WTC11 (cell line): Measurements from ENCODE around the gene POLD1. TPM values are rescaled to one million over a fixed set of nuclear protein-coding genes. Genes with fewer than 3 reads are reported as not detected.

Experiments used
- ATAC-seq: fragments of 200-7000 bp; cut with Tn5 transposase; 2 replicates; pipeline ENCODE4 v1.10.0; 2021; ENCODE audit warnings: mild to moderate bottlenecking, moderate library complexity
- CTCF ChIA-PET: fragments of 300-600 bp; sonication (Branson Sonifier 250); formaldehyde crosslinking; loops from one replicate; lab custom pipeline; 2021; ENCODE audit warnings: antibody characterized with exemption; lab: Charles Lee
- POLR2A ChIA-PET: fragments of 350-600 bp; sonication (Branson Sonifier 250); formaldehyde crosslinking; loops from one replicate; lab custom pipeline; 2021; ENCODE audit warnings: antibody characterized with exemption; lab: Charles Lee
- DNase-seq: peaks from one replicate; pipeline ENCODE4 v3.0.0; 2021; ENCODE audit warnings: low spot score
- H3K27ac Mint-ChIP-seq: 2 replicates; pipeline ENCODE4 v1.8.0; 2021; ENCODE audit warnings: mixed read lengths
- H3K27me3 Mint-ChIP-seq: 2 replicates; pipeline ENCODE4 v1.8.0; 2021; ENCODE audit warnings: low read depth, mild to moderate bottlenecking, moderate library complexity, mixed read lengths
- H3K36me3 Mint-ChIP-seq: 2 replicates; pipeline ENCODE4 v1.8.0; 2021; ENCODE audit warnings: mixed read lengths
- H3K4me1 Mint-ChIP-seq: 2 replicates; pipeline ENCODE4 v1.8.0; 2022; ENCODE audit warnings: mixed read lengths
- H3K4me3 Mint-ChIP-seq: 2 replicates; pipeline ENCODE4 v1.8.0; 2021; ENCODE audit warnings: mild to moderate bottlenecking, moderate library complexity, mixed read lengths
- H3K9me3 Mint-ChIP-seq: 2 replicates; pipeline ENCODE4 v1.8.0; 2021; ENCODE audit warnings: mixed read lengths
- ATF1 ChIP-seq: sonication (generic); formaldehyde crosslinking; IDR thresholded peaks from 2 replicates; pipeline ENCODE4 v1.8.1; 2023; ENCODE audit warnings: mild to moderate bottlenecking, moderate library complexity, missing genetic modification reagents
- E2F1 ChIP-seq: sonication (generic); formaldehyde crosslinking; IDR thresholded peaks from 2 replicates; pipeline ENCODE4 v1.8.0; 2022; ENCODE audit warnings: mild to moderate bottlenecking, missing genetic modification reagents
- EMX1 ChIP-seq: fragments of 250-450 bp; sonication (Bioruptor Pico); IDR thresholded peaks from 2 replicates; pipeline ENCODE4 v1.8.0; 2021; ENCODE audit warnings: mild to moderate bottlenecking
- ESRRA ChIP-seq: sonication (generic); formaldehyde crosslinking; IDR thresholded peaks from 2 replicates; pipeline ENCODE4 v1.8.1; 2022; ENCODE audit warnings: mild to moderate bottlenecking, missing genetic modification reagents, borderline replicate concordance
- FOXJ3 ChIP-seq: sonication (generic); formaldehyde crosslinking; IDR thresholded peaks from 2 replicates; pipeline ENCODE4 v1.9.0; 2021; ENCODE audit warnings: missing genetic modification reagents, mild to moderate bottlenecking, borderline replicate concordance
- FOXK1 ChIP-seq: sonication (generic); formaldehyde crosslinking; IDR thresholded peaks from 2 replicates; pipeline ENCODE4 v1.8.0; 2022; ENCODE audit warnings: mild to moderate bottlenecking, moderate library complexity, missing genetic modification reagents
- FOXP1 ChIP-seq: sonication (generic); formaldehyde crosslinking; IDR thresholded peaks from 2 replicates; pipeline ENCODE4 v1.8.0; 2022; ENCODE audit warnings: missing genetic modification reagents, mild to moderate bottlenecking, moderate library complexity, borderline replicate concordance
- GTF2I ChIP-seq: fragments of 250-450 bp; sonication (Bioruptor Pico); conservative IDR thresholded peaks from 2 replicates; pipeline ENCODE4 v1.4.0; 2021; ENCODE audit warnings: mild to moderate bottlenecking
- HMGXB4 ChIP-seq: sonication (generic); formaldehyde crosslinking; IDR thresholded peaks from 2 replicates; pipeline ENCODE4 v1.8.1; 2023; ENCODE audit warnings: mild to moderate bottlenecking, moderate library complexity, missing genetic modification reagents
- JAZF1 ChIP-seq: fragments of 250-450 bp; sonication (Bioruptor Pico); IDR thresholded peaks from 2 replicates; pipeline ENCODE4 v1.9.0; 2021; ENCODE audit warnings: moderate library complexity, mild to moderate bottlenecking, inconsistent platforms
- MXD4 ChIP-seq: fragments of 250-450 bp; sonication (Bioruptor Pico); IDR thresholded peaks from 2 replicates; pipeline ENCODE4 v1.8.0; 2021; ENCODE audit warnings: mild to moderate bottlenecking, moderate library complexity, borderline replicate concordance
- MYBL2 ChIP-seq: sonication (generic); formaldehyde crosslinking; IDR thresholded peaks from 2 replicates; pipeline ENCODE4 v1.8.1; 2023; ENCODE audit warnings: mild to moderate bottlenecking, moderate library complexity, missing genetic modification reagents
- NR1H2 ChIP-seq: sonication (generic); formaldehyde crosslinking; IDR thresholded peaks from 2 replicates; pipeline ENCODE4 v1.9.0; 2021; ENCODE audit warnings: mild to moderate bottlenecking, moderate library complexity, missing genetic modification reagents
- PRRX2 ChIP-seq: fragments of 250-450 bp; sonication (Bioruptor Pico); IDR thresholded peaks from 2 replicates; pipeline ENCODE4 v1.8.0; 2021; ENCODE audit warnings: mild to moderate bottlenecking
- RELA ChIP-seq: sonication (generic); formaldehyde crosslinking; IDR thresholded peaks from 2 replicates; pipeline ENCODE4 v1.8.1; 2022; ENCODE audit warnings: missing genetic modification reagents, mild to moderate bottlenecking, borderline replicate concordance
- SOX15 ChIP-seq: fragments of 250-450 bp; sonication (Bioruptor Pico); IDR thresholded peaks from 2 replicates; pipeline ENCODE4 v1.9.0; 2021; ENCODE audit warnings: mild to moderate bottlenecking
- ZNF396 ChIP-seq: fragments of 250-450 bp; sonication (Bioruptor Pico); IDR thresholded peaks from 2 replicates; pipeline ENCODE4 v1.8.0; 2021; ENCODE audit warnings: mild to moderate bottlenecking, moderate library complexity, borderline replicate concordance
- ZNF671 ChIP-seq: fragments of 250-450 bp; sonication (Bioruptor Pico); IDR thresholded peaks from 2 replicates; pipeline ENCODE4 v1.8.0; 2021; ENCODE audit warnings: mild to moderate bottlenecking
- total RNA-seq: library from RNA; stranded (reverse); gene quantifications from 3 replicates; pipeline ENCODE4 v1.2.3, GENCODE V29; 2021
- TF ChIP-seq, protein P1 (sequence below): sonication (generic); formaldehyde crosslinking; conservative IDR thresholded peaks from 2 replicates; pipeline ENCODE4 v1.8.1; 2023; ENCODE audit warnings: mild to moderate bottlenecking, low read depth, missing genetic modification reagents, moderate library complexity
- TF ChIP-seq, protein P2 (sequence below): fragments of 200-600 bp; IDR thresholded peaks from 2 replicates; pipeline ENCODE4 v1.8.0; 2022; ENCODE audit warnings: antibody characterized with exemption

The POLD1 gene
- total RNA-seq, 1 experiment from 2014 or later, result 163 TPM

DNA sequence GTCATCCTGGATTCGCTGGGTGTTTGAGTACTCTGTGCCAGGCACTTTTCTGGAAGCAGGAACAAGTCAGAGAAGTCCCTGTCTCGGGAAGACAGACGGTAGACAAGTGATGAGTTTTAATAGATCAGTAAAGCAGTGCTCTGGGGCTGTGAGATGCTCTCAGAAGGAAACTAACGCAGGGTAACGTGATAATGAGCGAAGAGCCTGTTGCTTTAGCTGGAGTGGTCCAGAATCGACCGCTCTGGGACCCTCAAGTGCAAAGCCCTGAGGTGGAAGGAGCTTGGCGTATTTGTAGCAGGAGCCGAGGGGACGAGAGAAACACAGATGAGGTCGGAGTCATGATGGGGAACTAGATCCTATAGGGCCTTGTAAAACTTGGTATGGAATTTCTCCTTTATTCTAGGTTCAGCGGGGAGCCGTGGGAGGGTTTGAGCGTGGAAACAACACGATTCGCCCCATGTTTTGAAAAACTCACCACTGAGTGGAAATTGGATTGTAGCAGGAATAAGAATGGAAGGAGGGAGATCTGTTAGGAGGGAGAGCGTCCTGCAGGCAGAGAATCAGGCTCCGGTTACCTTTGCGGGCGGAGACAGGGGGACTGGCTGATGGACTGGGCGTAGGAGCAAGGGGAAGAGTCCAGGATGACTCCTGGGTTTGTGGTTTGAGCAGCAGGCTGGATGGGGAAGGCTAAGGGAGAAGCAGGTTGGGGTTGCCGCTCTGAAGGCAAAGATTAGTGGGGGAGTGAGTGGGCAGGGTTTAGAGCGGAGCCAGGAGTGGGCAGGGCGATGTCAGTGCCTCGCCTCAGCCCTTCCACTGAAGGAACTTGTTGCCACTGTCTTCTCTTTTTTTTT, 763 bp downstream of the POLD1 start:
- Mint-ChIP-seq H3K9me3 (no peaks in the 10 kb centered on the region), H3K36me3 (peaks cover 30% of the 10 kb centered on the region), H3K4me1 (peaks cover 21% of the 10 kb centered on the region), H3K27ac (peak overlapping the region; percentile 13), H3K4me3 (peak overlapping the region; percentile 92), H3K27me3 (no peaks in the 10 kb centered on the region)
- ChIA-PET CTCF (interaction anchor here (0.5 to 2.3 kb wide), 14 partner anchors 16 to 172 kb away, joined by 3 to 17 read pairs (median 4); no protein-coding TSS in a partner anchor), POLR2A (interaction anchor here (0.6 to 2.0 kb wide), 9 partner anchors 8 to 81 kb away, joined by 3 to 5 read pairs (median 4); partner anchors contain the start of gene NR1H2)
- no peak for TF ChIP-seq MYBL2
- no peak for TF ChIP-seq GTF2I (CRISPR knock-in tag)
- no peak for TF ChIP-seq HMGXB4
- no peak for TF ChIP-seq RELA
- TF ChIP-seq FOXJ3 (CRISPR knock-in tag), result no peak
- TF ChIP-seq, protein P1, sequence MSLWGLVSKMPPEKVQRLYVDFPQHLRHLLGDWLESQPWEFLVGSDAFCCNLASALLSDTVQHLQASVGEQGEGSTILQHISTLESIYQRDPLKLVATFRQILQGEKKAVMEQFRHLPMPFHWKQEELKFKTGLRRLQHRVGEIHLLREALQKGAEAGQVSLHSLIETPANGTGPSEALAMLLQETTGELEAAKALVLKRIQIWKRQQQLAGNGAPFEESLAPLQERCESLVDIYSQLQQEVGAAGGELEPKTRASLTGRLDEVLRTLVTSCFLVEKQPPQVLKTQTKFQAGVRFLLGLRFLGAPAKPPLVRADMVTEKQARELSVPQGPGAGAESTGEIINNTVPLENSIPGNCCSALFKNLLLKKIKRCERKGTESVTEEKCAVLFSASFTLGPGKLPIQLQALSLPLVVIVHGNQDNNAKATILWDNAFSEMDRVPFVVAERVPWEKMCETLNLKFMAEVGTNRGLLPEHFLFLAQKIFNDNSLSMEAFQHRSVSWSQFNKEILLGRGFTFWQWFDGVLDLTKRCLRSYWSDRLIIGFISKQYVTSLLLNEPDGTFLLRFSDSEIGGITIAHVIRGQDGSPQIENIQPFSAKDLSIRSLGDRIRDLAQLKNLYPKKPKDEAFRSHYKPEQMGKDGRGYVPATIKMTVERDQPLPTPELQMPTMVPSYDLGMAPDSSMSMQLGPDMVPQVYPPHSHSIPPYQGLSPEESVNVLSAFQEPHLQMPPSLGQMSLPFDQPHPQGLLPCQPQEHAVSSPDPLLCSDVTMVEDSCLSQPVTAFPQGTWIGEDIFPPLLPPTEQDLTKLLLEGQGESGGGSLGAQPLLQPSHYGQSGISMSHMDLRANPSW (CRISPR knock-in tag), result no peak
- TF ChIP-seq SOX15 (CRISPR knock-in tag), result no peak
- no peak for TF ChIP-seq FOXP1 (CRISPR knock-in tag)
- TF ChIP-seq ZNF671 (CRISPR knock-in tag), result no peak
- no peak for TF ChIP-seq ESRRA (CRISPR knock-in tag)
- TF ChIP-seq EMX1, result no peak
- TF ChIP-seq E2F1 (CRISPR knock-in tag), result no peak
- TF ChIP-seq FOXK1 (CRISPR knock-in tag), result no peak
- TF ChIP-seq ZNF396 (CRISPR knock-in tag), result no peak
- no peak for TF ChIP-seq JAZF1 (CRISPR knock-in tag)
- TF ChIP-seq PRRX2 (CRISPR knock-in tag), result no peak
- TF ChIP-seq MXD4 (CRISPR knock-in tag), result no peak
- TF ChIP-seq, protein P2, sequence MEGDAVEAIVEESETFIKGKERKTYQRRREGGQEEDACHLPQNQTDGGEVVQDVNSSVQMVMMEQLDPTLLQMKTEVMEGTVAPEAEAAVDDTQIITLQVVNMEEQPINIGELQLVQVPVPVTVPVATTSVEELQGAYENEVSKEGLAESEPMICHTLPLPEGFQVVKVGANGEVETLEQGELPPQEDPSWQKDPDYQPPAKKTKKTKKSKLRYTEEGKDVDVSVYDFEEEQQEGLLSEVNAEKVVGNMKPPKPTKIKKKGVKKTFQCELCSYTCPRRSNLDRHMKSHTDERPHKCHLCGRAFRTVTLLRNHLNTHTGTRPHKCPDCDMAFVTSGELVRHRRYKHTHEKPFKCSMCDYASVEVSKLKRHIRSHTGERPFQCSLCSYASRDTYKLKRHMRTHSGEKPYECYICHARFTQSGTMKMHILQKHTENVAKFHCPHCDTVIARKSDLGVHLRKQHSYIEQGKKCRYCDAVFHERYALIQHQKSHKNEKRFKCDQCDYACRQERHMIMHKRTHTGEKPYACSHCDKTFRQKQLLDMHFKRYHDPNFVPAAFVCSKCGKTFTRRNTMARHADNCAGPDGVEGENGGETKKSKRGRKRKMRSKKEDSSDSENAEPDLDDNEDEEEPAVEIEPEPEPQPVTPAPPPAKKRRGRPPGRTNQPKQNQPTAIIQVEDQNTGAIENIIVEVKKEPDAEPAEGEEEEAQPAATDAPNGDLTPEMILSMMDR, result no peak
- no peak for TF ChIP-seq ATF1
- no peak for TF ChIP-seq NR1H2 (CRISPR knock-in tag)
- ATAC-seq, result no peak
- no peak for DNase-seq
